GM08714 (cell line): ENCODE data around the gene DCC.

Experiments
- H3K4me3 ChIP-seq: fragments of 200-500 bp; sonication (Bioruptor generic); 2 replicates; pipeline ENCODE4 v1.5.1; 2014; ENCODE audit warnings: mild to moderate bottlenecking, low read length, inconsistent platforms
- ZNF274 ChIP-seq: IDR thresholded peaks from 2 replicates; pipeline ENCODE4 v1.6.1; 2012; ENCODE audit warnings: mild to moderate bottlenecking, low read depth, low read length

DCC gene

GRCh38 chr18:52670896-52671295 is 330.9 kb downstream of the DCC start:
- no peak for TF ChIP-seq ZNF274
- no peak overlapping the region for H3K4me3 ChIP-seq

- TF ChIP-seq ZNF274 = no peak
- H3K4me3 ChIP-seq = no peak overlapping the region
Measured at GRCh38 chr18:52678034-52678433, 338.0 kb downstream of the DCC start.

GRCh38 chr18:52678551-52678950 is 338.6 kb downstream of the DCC start:
- no peak for TF ChIP-seq ZNF274
- H3K4me3 ChIP-seq = no peak overlapping the region

- TF ChIP-seq ZNF274 = no peak
- H3K4me3 ChIP-seq = no peak overlapping the region
Measured at GRCh38 chr18:52679354-52679753, 339.4 kb downstream of the DCC start.

- no peak for TF ChIP-seq ZNF274
Measured at GRCh38 chr18:52682260-52682659, 342.3 kb downstream of the DCC start.

DNA sequence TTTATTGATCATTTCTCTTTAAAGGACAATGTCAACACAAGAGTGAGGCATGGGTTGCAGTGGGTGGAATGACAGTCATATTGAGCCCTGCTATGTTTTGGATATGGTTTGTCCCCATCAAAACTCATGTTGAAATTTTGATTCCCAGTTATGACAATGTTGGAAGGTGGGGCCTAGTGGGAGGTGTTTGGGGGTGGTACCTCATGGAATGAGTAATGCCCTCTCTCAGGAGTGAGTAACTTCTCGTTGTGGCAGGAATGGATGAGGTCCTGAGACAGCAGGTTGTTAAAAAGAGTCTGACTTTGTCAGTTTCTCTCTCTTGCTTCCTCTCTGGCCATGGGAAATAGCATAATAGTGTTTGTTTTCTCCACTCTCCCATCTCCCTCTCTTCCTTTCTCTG is 345.3 kb downstream of the DCC start:
- TF ChIP-seq ZNF274 = no peak
- H3K4me3 ChIP-seq = no peak overlapping the region

More at GRCh38 chr18:52682260-52682659, 342.3 kb downstream of the DCC start:
- no peak overlapping the region for H3K4me3 ChIP-seq

- no peak overlapping the region for H3K4me3 ChIP-seq
- TF ChIP-seq ZNF274 = no peak
Measured at GRCh38 chr18:52691841-52692240, 351.8 kb downstream of the DCC start.

DNA sequence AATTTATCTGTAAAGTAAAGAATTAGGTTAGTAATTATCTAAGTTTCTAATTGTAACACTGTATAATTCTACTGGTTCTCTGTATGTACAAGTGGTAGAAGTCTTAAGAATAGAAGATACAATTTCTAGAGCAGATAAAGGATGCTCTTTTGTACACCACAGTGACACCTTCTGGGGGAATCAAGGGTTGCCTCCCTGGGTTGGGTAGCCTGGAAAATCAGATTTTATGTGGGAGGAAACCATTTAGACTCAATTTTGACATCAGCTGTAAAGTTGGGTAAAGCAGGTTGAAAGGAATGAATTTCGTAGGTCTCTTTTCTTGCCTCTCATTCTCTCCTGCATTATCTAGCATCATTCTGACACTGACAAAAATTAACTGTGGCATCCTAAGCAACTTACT is 354.8 kb downstream of the DCC start:
- H3K4me3 ChIP-seq = no peak overlapping the region

DNA sequence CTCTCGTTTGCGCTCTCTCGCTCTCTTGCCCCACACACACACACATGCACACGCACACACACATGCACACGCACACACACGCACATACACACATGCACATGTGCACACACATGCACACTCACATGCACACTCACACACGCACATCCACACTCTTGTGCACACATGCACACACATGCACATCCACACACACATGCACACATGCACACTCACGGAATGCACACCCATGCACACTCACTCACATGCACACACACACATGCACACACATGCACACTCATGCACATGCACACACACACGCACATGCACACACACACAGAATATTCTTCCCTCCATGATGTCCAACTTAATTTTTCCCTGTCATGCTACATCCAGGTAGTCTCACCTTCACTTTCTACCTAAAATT is 360.1 kb downstream of the DCC start:
- H3K4me3 ChIP-seq = no peak overlapping the region
- no peak for TF ChIP-seq ZNF274

More for the DNA sequence above, 354.8 kb downstream of the DCC start:
- no peak for TF ChIP-seq ZNF274

DNA sequence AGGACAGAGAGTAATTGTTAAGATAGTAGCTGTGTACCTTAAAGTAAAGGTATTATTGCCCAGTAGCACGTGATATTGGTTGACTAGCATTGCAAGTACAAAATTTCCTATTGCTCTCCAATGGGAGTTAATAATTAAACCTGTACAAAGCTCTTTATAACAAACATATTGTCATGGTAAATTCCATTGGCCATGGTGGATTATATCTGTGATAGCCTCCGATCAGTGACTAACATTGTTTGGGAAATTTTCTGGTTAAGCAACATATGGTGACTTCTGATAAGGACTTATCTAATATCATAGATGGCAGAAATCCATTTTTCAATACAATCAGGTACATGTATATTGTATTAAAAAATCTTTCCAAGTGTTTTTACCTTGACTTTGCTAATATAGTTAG is 360.8 kb downstream of the DCC start:
- TF ChIP-seq ZNF274 = no peak
- H3K4me3 ChIP-seq = no peak overlapping the region

DNA sequence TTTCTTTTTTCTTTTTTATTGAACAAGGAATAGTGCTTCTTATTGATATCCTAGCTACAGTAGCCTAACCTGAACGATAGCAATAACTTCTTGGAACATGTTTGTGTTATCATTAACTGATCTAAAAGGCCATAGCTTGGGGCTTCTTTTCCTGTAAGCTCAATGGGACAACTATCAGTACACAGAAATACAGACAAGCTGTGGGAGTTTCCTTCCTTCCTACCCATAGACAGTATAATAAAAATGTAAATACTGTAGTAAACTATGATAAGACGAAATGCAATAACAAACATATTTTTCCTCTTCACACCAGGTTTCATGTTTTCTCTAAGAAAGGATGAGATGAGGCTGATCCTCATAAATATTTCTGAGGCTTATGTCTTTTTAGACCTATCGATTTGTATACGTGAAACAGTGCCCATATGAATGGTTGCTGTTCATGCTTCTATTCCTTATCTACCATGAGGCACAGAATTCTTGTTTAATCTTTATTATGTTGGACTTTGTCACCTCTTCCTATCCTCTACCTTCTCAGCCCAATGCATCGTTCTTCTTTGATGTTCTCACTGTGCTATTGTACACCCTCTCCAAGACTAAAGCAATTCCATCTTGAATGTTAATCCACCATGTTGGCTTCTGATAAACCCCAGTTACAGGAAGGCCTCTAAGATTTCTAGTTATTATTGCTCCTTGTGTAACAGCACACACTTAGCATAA is 361.4 kb downstream of the DCC start:
- TF ChIP-seq ZNF274 = no peak
- H3K4me3 ChIP-seq = no peak overlapping the region

- H3K4me3 ChIP-seq = no peak overlapping the region
- TF ChIP-seq ZNF274 = no peak
Measured at GRCh38 chr18:52715421-52715820, 375.4 kb downstream of the DCC start.

DNA sequence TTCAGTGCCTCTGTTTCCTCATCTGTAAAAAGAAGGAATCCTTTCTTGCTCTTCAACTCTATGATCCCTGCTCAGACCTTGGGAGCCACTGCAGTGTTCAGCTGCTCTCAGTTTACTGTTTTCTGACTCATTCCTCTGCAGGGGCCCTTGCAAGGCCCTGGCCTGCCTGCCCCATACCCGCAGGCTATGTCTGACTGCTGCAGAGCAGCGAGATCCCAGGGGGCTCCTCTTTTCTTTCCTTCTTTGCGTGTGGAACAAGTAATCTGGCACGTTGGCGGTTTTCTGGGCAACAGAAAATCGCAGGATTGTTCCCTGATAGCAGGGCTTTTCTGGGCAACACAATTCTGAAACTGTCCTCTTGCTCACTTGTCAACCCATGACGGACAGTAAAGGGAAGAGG is 376.0 kb downstream of the DCC start:
- no peak for TF ChIP-seq ZNF274
- H3K4me3 ChIP-seq = no peak overlapping the region

GRCh38 chr18:52716973-52717372 is 377.0 kb downstream of the DCC start:
- H3K4me3 ChIP-seq = no peak overlapping the region
- TF ChIP-seq ZNF274 = no peak

GRCh38 chr18:52722904-52723303 is 382.9 kb downstream of the DCC start:
- no peak overlapping the region for H3K4me3 ChIP-seq
- TF ChIP-seq ZNF274 = no peak

GRCh38 chr18:52723550-52723970 is 383.6 kb downstream of the DCC start:
- no peak overlapping the region for H3K4me3 ChIP-seq
- TF ChIP-seq ZNF274 = no peak
